ENCODE results near the gene SLC35E3. TPM values are rescaled to one million over a fixed set of nuclear protein-coding genes. Genes with fewer than 3 reads are reported as not detected.

SLC35E3 gene
- total RNA-seq, 1 donor = 5.8 TPM

GRCh38 chr12:68824131-68824530 lies 78.2 kb downstream of the SLC35E3 start:
- Histone ChIP-seq H3K36me3 (ENCODE audit: insufficient read depth, low read length) (peaks cover 92% of the 10 kb centered on the region), H3K27ac (ENCODE audit: low read depth, low read length) (peak overlapping the region; percentile 4)
- no peak for DNase-seq (ENCODE audit: insufficient read length, low spot score, missing footprints)

GRCh38 chr12:68824597-68825250 lies 78.7 kb downstream of the SLC35E3 start:
- H3K79me2 ChIP-seq (ENCODE audit: insufficient read depth, low read length) = peaks cover 45% of the 10 kb centered on the region
- no peaks in the 10 kb centered on the region for H3K9me3 ChIP-seq (ENCODE audit: low read depth, low read length)
- no peak overlapping the region for H2AFZ ChIP-seq (ENCODE audit: low read length)
- H3K4me3 ChIP-seq (ENCODE audit: insufficient read depth, low read length) = no peak overlapping the region
- H3K4me1 ChIP-seq (ENCODE audit: insufficient read depth, low read length) = peaks cover 6% of the 10 kb centered on the region
- H3K4me2 ChIP-seq (ENCODE audit: insufficient read depth, low read length) = no peak overlapping the region
- H4K20me1 ChIP-seq (ENCODE audit: insufficient read depth, low read length) = peaks cover 20% of the 10 kb centered on the region
- H3K36me3 ChIP-seq (ENCODE audit: insufficient read depth, low read length) = peaks cover 94% of the 10 kb centered on the region
- no peak overlapping the region for H3K27ac ChIP-seq (ENCODE audit: low read depth, low read length)
- no peak for DNase-seq (ENCODE audit: insufficient read length, low spot score, missing footprints)
- no peaks in the 10 kb centered on the region for H3K27me3 ChIP-seq (ENCODE audit: insufficient read depth, low read length)
- no peak for TF ChIP-seq CTCF (IDR thresholded peaks at IDR 0.05; ENCODE audit: extremely low read depth, low read depth, low read length)

More at GRCh38 chr12:68824131-68824530, 78.2 kb downstream of the SLC35E3 start:
- H3K4me3 ChIP-seq (ENCODE audit: insufficient read depth, low read length) = no peak overlapping the region
- H3K79me2 ChIP-seq (ENCODE audit: insufficient read depth, low read length) = peaks cover 47% of the 10 kb centered on the region
- H3K27me3 ChIP-seq (ENCODE audit: insufficient read depth, low read length) = no peaks in the 10 kb centered on the region
- H2AFZ ChIP-seq (ENCODE audit: low read length) = no peak overlapping the region
- no peak for TF ChIP-seq CTCF (IDR thresholded peaks at IDR 0.05; ENCODE audit: extremely low read depth, low read depth, low read length)
- H3K4me2 ChIP-seq (ENCODE audit: insufficient read depth, low read length) = no peak overlapping the region
- H3K4me1 ChIP-seq (ENCODE audit: insufficient read depth, low read length) = peaks cover 6% of the 10 kb centered on the region
- H4K20me1 ChIP-seq (ENCODE audit: insufficient read depth, low read length) = peaks cover 16% of the 10 kb centered on the region
- no peaks in the 10 kb centered on the region for H3K9me3 ChIP-seq (ENCODE audit: low read depth, low read length)

- H3K36me3 ChIP-seq (ENCODE audit: insufficient read depth, low read length) = peaks cover 94% of the 10 kb centered on the region
- no peak for TF ChIP-seq CTCF (IDR thresholded peaks at IDR 0.05; ENCODE audit: extremely low read depth, low read depth, low read length)
Measured at GRCh38 chr12:68825569-68826217, 79.7 kb downstream of the SLC35E3 start.

GRCh38 chr12:68827895-68828671 lies 82.1 kb downstream of the SLC35E3 start:
- Histone ChIP-seq H3K4me2 (ENCODE audit: insufficient read depth, low read length) (no peak overlapping the region), H4K20me1 (ENCODE audit: insufficient read depth, low read length) (peaks cover 20% of the 10 kb centered on the region), H3K4me3 (ENCODE audit: insufficient read depth, low read length) (no peak overlapping the region), H2AFZ (ENCODE audit: low read length) (no peak overlapping the region), H3K27me3 (ENCODE audit: insufficient read depth, low read length) (no peaks in the 10 kb centered on the region), H3K4me1 (ENCODE audit: insufficient read depth, low read length) (peaks cover 6% of the 10 kb centered on the region), H3K27ac (ENCODE audit: low read depth, low read length) (peak overlapping the region; percentile 65), H3K36me3 (ENCODE audit: insufficient read depth, low read length) (peaks cover 94% of the 10 kb centered on the region), H3K79me2 (ENCODE audit: insufficient read depth, low read length) (peaks cover 35% of the 10 kb centered on the region), H3K9me3 (ENCODE audit: low read depth, low read length) (no peaks in the 10 kb centered on the region)
- no peak for TF ChIP-seq CTCF (IDR thresholded peaks at IDR 0.05; ENCODE audit: extremely low read depth, low read depth, low read length)
- DNase-seq (ENCODE audit: insufficient read length, low spot score, missing footprints) = no peak

More at GRCh38 chr12:68825569-68826217, 79.7 kb downstream of the SLC35E3 start:
- Histone ChIP-seq H3K4me1 (ENCODE audit: insufficient read depth, low read length) (peaks cover 6% of the 10 kb centered on the region), H2AFZ (ENCODE audit: low read length) (no peak overlapping the region), H3K79me2 (ENCODE audit: insufficient read depth, low read length) (peaks cover 41% of the 10 kb centered on the region), H3K4me3 (ENCODE audit: insufficient read depth, low read length) (no peak overlapping the region), H3K27ac (ENCODE audit: low read depth, low read length) (peak overlapping the region; percentile 3), H3K4me2 (ENCODE audit: insufficient read depth, low read length) (no peak overlapping the region), H3K27me3 (ENCODE audit: insufficient read depth, low read length) (no peaks in the 10 kb centered on the region), H4K20me1 (ENCODE audit: insufficient read depth, low read length) (peaks cover 28% of the 10 kb centered on the region), H3K9me3 (ENCODE audit: low read depth, low read length) (no peaks in the 10 kb centered on the region)
- no peak for DNase-seq (ENCODE audit: insufficient read length, low spot score, missing footprints)
